Measurements from ENCODE around the gene METTL18.

METTL18 gene

GRCh38 chr1:169785267-169785666 is 9.4 kb downstream of the METTL18 start:
- no peak for DNase-seq (ENCODE audit: low spot score)

- peak; percentile 11 for DNase-seq (ENCODE audit: low spot score)
These were observed 10.6 kb downstream of the METTL18 start for GRCh38 chr1:169784102-169784501.

DNA sequence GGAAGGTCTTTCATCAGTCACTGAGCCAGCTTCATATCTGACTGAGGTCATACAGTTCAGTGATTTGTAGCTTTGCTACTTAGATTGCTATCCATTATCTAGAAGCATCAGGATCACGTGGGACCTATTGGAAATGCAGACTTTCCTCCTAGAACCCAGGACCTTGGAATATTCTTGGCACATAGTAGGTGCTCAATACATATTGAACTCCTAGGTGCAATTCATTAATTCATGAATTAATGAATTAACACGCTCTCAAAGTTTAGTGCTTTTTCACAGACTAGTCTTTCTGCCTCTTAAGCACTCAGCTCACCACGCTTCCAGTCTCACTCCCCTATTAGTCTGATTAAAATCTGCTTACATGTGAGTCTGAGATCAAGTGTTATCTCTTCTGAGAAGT is 12.1 kb downstream of the METTL18 start:
- DNase-seq (ENCODE audit: low spot score) = no peak

DNA sequence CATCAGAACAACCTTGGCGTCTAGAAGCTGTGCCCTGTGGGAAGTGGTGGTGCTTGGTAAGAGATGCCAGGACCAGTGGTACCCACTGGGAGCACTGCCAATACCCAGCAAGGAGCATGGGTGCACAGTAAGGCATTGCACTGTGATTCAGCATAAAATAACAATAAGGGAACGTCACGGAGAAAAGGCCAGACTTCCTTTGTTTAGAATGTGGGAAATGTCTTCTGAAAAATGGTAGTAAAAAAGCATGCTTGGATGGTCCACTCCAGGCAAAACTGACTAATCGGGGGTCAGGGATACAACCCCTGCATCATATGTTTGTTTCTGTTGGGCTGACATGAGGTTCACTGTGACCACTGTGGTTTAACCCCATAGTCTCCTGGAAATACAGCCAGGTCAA is 14.7 kb downstream of the METTL18 start:
- peak; percentile 71 for DNase-seq (ENCODE audit: low spot score)

GRCh38 chr1:169779150-169779549 is 15.6 kb downstream of the METTL18 start:
- DNase-seq (ENCODE audit: low spot score) = no peak

- no peak for DNase-seq (ENCODE audit: low spot score)
These were observed 18.3 kb downstream of the METTL18 start for GRCh38 chr1:169776440-169776839.

DNA sequence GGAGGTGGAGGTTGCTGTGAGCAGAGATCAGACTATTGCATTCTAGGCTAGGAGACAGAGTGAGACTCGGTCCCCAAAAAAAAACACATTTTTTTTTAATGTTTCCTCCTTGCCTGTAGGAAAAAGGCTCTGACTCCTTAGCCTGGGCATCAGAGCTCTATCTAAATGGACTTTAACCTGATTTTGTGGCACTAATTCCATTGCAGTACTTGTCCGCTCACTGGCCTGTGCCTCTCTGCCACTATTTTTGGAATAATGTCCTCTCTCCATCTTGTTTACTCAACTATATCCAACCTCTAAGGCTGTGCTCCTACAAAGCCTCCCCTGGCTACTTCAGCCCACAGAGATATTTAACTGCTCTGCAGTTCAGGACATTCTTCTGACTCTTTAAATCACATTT is 26.5 kb downstream of the METTL18 start:
- no peak for DNase-seq (ENCODE audit: low spot score)

DNA sequence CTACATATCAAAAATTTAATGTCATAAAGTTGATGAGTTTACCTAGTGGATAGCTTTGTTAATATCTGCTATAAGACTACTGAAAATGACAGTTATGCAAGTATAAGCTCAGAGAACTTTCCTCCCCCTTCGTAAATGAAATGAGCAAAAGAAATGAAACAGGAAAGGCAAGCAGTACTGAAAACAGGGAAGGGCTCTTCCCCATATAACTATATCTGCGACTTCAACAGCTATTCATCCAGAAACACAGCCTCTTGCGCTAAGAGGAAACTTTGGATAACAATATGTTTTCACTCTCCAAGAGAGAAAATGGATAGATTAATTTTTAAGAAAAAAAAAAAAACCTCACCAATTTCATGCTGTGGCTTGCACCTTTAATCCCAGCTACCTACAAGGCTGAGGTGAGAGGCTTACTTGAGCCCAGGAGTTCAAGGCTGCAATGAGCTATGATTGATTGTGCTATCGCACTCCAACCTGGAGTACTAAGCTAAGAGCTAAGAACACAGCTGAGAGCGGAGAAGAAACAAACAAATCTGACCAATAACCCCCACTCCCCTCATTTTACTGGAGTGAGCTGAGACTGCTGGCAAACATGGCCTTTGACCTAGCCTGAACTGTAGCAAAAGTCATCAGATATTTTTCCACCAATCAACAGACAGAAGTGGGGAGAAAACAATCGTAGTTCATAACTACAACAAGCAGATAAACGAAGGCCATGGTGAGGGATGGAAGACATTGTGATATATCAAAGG is 29.0 kb downstream of the METTL18 start:
- DNase-seq (ENCODE audit: low spot score) = no peak

- no peak for DNase-seq (ENCODE audit: low spot score)
These were observed 29.8 kb downstream of the METTL18 start for GRCh38 chr1:169764919-169765318.

- no peak for DNase-seq (ENCODE audit: low spot score)
These were observed 32.0 kb downstream of the METTL18 start for GRCh38 chr1:169762699-169763098.

DNA sequence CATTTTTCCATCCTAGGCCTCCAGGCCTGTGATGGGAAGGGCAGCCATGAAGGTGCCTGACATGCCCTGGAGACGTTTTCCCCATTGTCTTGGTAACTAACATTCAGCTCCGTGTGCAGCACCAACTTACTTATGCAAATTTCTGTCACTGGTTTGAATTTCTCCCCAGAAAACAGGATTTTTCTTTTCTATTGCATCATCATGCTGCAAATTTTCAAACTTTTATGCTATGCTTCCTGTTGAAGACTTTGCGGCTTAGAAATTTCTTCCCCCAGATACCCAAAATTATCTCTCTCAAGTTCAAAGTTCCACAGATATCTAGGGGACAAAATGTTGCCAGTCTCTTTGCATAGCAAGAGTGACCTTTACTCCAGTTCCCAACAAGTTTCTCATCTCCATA is 35.7 kb downstream of the METTL18 start:
- DNase-seq (ENCODE audit: low spot score) = no peak

DNA sequence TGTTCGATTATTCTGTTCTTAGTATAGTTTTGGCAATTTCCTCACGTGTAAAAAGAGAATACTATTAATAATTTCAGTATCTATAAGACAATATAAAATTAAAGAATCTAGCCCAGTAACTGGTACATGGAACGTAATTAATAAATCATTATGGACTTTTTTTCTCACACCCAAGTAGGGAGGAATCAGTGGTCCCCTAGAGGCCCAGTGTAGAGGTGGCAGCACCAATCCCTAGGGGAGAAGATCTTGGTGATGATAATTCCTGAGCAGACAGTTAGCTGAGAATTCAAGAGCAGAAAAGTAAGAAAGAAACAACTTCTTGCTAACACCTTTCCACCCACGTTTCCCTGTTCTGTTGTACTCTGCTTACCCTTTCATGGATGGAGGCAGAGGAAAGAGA is 41.2 kb downstream of the METTL18 start:
- no peak for DNase-seq (ENCODE audit: low spot score)

GRCh38 chr1:169750041-169750440 is 44.7 kb downstream of the METTL18 start:
- no peak for DNase-seq (ENCODE audit: low spot score)

GRCh38 chr1:169746550-169746949 is 48.2 kb downstream of the METTL18 start:
- no peak for DNase-seq (ENCODE audit: low spot score)

- no peak for DNase-seq (ENCODE audit: low spot score)
These were observed 49.5 kb downstream of the METTL18 start for GRCh38 chr1:169745015-169745861.

Data from kidney tubule cell (primary cell).